Large intestine (tissue), 3 donors: ENCODE measurements around the gene LAMC3. TPM values are rescaled to one million over a fixed set of nuclear protein-coding genes. Genes with fewer than 3 reads are reported as not detected.
A peak's percentile ranks its signal among the peaks of the same experiment; 100 is the strongest.

Source experiments
- DNase-seq, 2 donors: peaks; one replicate each; pipeline versions ENCODE4 v3.0.0 to v3.0.0-alpha.2; 2013
- H3K27ac ChIP-seq: one replicate; pipeline ENCODE4 v1.5.1; 2013; ENCODE audit warnings: low read length
- H3K27me3 ChIP-seq: 2 replicates; pipeline ENCODE4 v1.6.1; 2013; ENCODE audit warnings: low read length; ENCODE audit not compliant: control insufficient read depth, insufficient read depth
- H3K36me3 ChIP-seq: 2 replicates; pipeline ENCODE4 v1.6.1; 2013; ENCODE audit warnings: low read length; ENCODE audit not compliant: control insufficient read depth, insufficient read depth
- H3K4me1 ChIP-seq: one replicate; pipeline ENCODE4 v1.6.1; 2013; ENCODE audit warnings: low read length; ENCODE audit not compliant: control insufficient read depth, insufficient read depth
- H3K4me3 ChIP-seq: one replicate; pipeline ENCODE4 v1.5.1; 2013; ENCODE audit warnings: low read length
- H3K9me3 ChIP-seq: one replicate; pipeline ENCODE4 v1.6.1; 2013; ENCODE audit warnings: mild to moderate bottlenecking, low read depth, low read length, moderate library complexity; ENCODE audit not compliant: control insufficient read depth
- WGBS: methylation state at CpG from one replicate; pipeline ENCODE4 v1.1.5; 2013; ENCODE audit warnings: low lambda C conversion rate; ENCODE audit not compliant: insufficient coverage; 5-methylcytosine and 5-hydroxymethylcytosine counted together
- polyA plus RNA-seq: library from polyadenylated mRNA; unstranded; fragments of 120-200 nt; gene quantifications from one replicate; pipeline ENCODE4 v1.2.1, GENCODE V29; 2013

LAMC3 gene
- polyA plus RNA-seq, 1 donor = 0.66 TPM

GRCh38 chr9:131125288-131126058 is 116.5 kb downstream of the LAMC3 start, which contains the start of gene NUP214:
NUP214 (plus strand) TSS chr9:131125586; CDS start chr9:131125705, 119 bp downstream.
- H3K36me3 ChIP-seq = peaks cover 30% of the 10 kb centered on the region
- no CpG with 5 or more reads among the region's 61 CpGs for WGBS
- no peaks in the 10 kb centered on the region for H3K27me3 ChIP-seq
- no peaks in the 10 kb centered on the region for H3K9me3 ChIP-seq
- peak within 1 kb of the TSS; percentile 72 for H3K27ac ChIP-seq
- H3K4me1 ChIP-seq = no peaks in the 10 kb centered on the region
- DNase-seq = peak; percentile 98 to 99
- H3K4me3 ChIP-seq = peak within 1 kb of the TSS; percentile 81

GRCh38 chr9:131126059-131126426 is 117.1 kb downstream of the LAMC3 start:
- Histone ChIP-seq H3K27ac (peak overlapping the region; percentile 72), H3K4me1 (no peaks in the 10 kb centered on the region), H3K36me3 (peaks cover 35% of the 10 kb centered on the region), H3K9me3 (no peaks in the 10 kb centered on the region), H3K4me3 (peak overlapping the region; percentile 81), H3K27me3 (no peaks in the 10 kb centered on the region)
- no peak for DNase-seq
- no CpG with 5 or more reads among the region's 11 CpGs for WGBS

GRCh38 chr9:131129183-131129582 is 120.2 kb downstream of the LAMC3 start:
- no peaks in the 10 kb centered on the region for H3K27me3 ChIP-seq
- DNase-seq = no peak
- WGBS = no CpG with 5 or more reads among the region's 3 CpGs
- peaks cover 63% of the 10 kb centered on the region for H3K36me3 ChIP-seq
- H3K27ac ChIP-seq = no peak overlapping the region
- H3K9me3 ChIP-seq = no peaks in the 10 kb centered on the region
- H3K4me1 ChIP-seq = no peaks in the 10 kb centered on the region
- H3K4me3 ChIP-seq = no peak overlapping the region

- Histone ChIP-seq H3K9me3 (no peaks in the 10 kb centered on the region), H3K4me1 (no peaks in the 10 kb centered on the region), H3K4me3 (no peak overlapping the region), H3K27ac (no peak overlapping the region), H3K36me3 (peaks cover 70% of the 10 kb centered on the region), H3K27me3 (no peaks in the 10 kb centered on the region)
- no peak for DNase-seq
- no CpG with 5 or more reads among the region's 2 CpGs for WGBS
Observed at GRCh38 chr9:131138676-131139075, 129.7 kb downstream of the LAMC3 start.

GRCh38 chr9:131140112-131140511 is 131.1 kb downstream of the LAMC3 start:
- Histone ChIP-seq H3K9me3 (no peaks in the 10 kb centered on the region), H3K27ac (no peak overlapping the region), H3K4me1 (no peaks in the 10 kb centered on the region), H3K27me3 (no peaks in the 10 kb centered on the region), H3K4me3 (no peak overlapping the region), H3K36me3 (peaks cover 69% of the 10 kb centered on the region)
- 100% methylated on average over 1 of the region's 4 CpGs for WGBS
- no peak for DNase-seq

GRCh38 chr9:131140550-131140949 is 131.6 kb downstream of the LAMC3 start:
- Histone ChIP-seq H3K4me1 (no peaks in the 10 kb centered on the region), H3K4me3 (no peak overlapping the region), H3K27ac (no peak overlapping the region), H3K27me3 (no peaks in the 10 kb centered on the region), H3K36me3 (peaks cover 72% of the 10 kb centered on the region), H3K9me3 (no peaks in the 10 kb centered on the region)
- WGBS = no CpG with 5 or more reads among the region's 3 CpGs
- no peak for DNase-seq

GRCh38 chr9:131142160-131142559 is 133.2 kb downstream of the LAMC3 start:
- no peak overlapping the region for H3K4me3 ChIP-seq
- no peak overlapping the region for H3K27ac ChIP-seq
- H3K36me3 ChIP-seq = peaks cover 74% of the 10 kb centered on the region
- no peaks in the 10 kb centered on the region for H3K9me3 ChIP-seq
- no peak for DNase-seq
- no peaks in the 10 kb centered on the region for H3K4me1 ChIP-seq
- no peaks in the 10 kb centered on the region for H3K27me3 ChIP-seq
- no CpG with 5 or more reads among the region's 3 CpGs for WGBS

Other genes with a start within 250 kb of the LAMC3 start
- 50.9 TPM for gene ABL1, start 173.9 kb upstream of the LAMC3 start, polyA plus RNA-seq
- 0.36 TPM for gene QRFP, start 112.4 kb upstream of the LAMC3 start, polyA plus RNA-seq
- 1.5 TPM for gene FIBCD1, start 69.9 kb upstream of the LAMC3 start, polyA plus RNA-seq
- gene AIF1L, start 87.4 kb downstream of the LAMC3 start, polyA plus RNA-seq = 7.5 TPM
- 29.1 TPM for gene NUP214, start 116.4 kb downstream of the LAMC3 start, polyA plus RNA-seq